ENCODE data around the gene SLC2A5. TPM values are rescaled to one million over a fixed set of nuclear protein-coding genes. Genes with fewer than 3 reads are reported as not detected.
"Not testable (repeated sequence)": the region's sequence is repeated elsewhere in the genome, so short reads cannot be mapped to it uniquely, and the experiment has no call there.

Gene SLC2A5
- total RNA-seq, 1 experiment from 2014 or later = 0.03 TPM

DNA sequence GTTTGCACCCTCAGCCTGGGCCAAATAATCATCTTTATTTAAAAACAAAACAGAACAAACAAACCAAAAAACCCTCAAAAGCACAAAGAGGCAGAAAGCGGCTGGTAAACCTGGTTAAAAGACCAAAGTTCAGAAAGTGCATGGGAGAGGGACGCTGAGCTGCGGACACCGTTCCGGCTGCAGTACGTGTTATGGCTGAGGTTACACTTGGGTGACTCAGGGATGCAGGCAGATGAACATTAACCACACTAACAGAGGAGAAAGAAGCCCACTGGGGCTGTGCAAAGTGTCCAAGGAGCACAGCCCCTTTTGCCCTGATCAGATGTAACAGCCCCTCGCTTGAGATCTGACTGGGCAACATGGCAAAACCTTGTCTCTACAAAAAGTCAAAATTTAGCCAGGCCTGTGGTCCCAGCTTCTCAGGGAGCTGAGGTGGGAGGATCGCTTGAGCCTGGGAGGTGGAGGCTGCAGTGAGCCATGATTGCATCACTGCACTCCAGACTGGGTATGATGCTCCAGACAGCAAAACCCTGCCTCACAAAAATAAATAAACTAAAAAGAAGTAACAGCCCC lies 31.1 kb upstream of the SLC2A5 start:
- no peaks in the 10 kb centered on the region for H3K27me3 ChIP-seq (ENCODE audit: control insufficient read depth, insufficient read depth, low read length)
- H3K36me3 ChIP-seq (replicated peaks; ENCODE audit: control insufficient read depth, insufficient read depth, low read length) = no peaks in the 10 kb centered on the region
- no peak overlapping the region for H3K4me3 ChIP-seq (ENCODE audit: insufficient read depth, low read depth, low read length)
- no peak for DNase-seq

DNA sequence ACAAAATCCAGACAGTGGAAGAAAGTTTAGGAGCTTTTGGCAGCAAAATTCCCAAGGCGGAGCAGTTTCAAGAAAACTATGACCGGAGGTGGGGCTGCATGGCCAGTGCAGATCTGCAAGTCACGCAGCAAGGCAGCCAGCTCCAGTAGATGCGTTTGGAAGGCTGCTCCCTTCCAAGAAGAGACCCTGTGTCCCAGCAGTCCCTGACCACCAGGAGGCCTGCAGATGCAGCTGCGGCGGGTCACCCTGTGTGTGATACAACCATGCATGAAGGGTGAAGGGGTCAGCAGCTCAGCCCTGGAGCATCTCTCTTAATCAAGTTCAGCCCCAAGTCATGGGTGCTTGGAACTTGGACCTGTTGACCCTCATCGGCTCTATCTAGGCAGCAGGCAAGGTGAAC lies 30.1 kb upstream of the SLC2A5 start:
- no peaks in the 10 kb centered on the region for H3K36me3 ChIP-seq (replicated peaks; ENCODE audit: control insufficient read depth, insufficient read depth, low read length)
- no peak overlapping the region for H3K4me3 ChIP-seq (ENCODE audit: insufficient read depth, low read depth, low read length)
- no peak for DNase-seq
- H3K27me3 ChIP-seq (ENCODE audit: control insufficient read depth, insufficient read depth, low read length) = no peaks in the 10 kb centered on the region

DNA sequence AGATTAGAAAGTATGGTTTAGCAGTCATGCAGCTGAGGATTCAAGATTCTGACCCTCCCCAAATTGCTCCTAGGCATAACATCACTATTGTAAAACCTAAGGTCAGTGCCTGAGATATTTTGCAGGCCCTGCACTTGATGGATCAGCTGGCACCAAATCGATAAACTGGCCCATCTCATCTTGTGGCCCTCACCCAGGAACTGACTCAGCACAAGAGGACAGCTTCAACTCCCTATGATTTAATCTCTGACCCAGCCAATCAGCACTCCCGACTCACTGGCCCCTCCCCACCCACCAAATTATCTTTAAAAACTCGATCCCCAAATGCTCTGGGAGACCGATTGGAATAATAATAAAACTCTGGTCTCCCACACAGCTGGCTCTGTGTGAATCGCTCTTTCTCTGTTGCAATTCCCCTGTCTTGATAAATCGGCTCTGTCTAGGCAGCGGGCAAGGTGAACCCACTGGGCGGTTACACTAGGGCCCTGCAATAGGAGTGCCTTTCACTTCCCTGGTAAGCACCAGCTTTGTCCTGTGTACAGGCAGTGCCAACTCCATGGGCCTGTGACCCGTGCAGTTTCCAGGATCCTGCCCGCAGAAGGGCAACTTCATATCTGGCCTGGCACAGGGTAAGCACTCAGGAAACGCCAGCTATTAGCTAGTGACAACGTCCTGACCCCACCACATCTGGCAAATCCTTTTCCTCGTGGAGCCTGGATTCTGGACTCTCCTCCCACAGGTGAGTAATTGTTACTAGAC lies 28.7 kb upstream of the SLC2A5 start:
- Histone ChIP-seq H3K4me3 (ENCODE audit: insufficient read depth, low read depth, low read length) (no peak overlapping the region), H3K36me3 (replicated peaks; ENCODE audit: control insufficient read depth, insufficient read depth, low read length) (no peaks in the 10 kb centered on the region), H3K27me3 (ENCODE audit: control insufficient read depth, insufficient read depth, low read length) (no peaks in the 10 kb centered on the region)
- DNase-seq = no peak

DNA sequence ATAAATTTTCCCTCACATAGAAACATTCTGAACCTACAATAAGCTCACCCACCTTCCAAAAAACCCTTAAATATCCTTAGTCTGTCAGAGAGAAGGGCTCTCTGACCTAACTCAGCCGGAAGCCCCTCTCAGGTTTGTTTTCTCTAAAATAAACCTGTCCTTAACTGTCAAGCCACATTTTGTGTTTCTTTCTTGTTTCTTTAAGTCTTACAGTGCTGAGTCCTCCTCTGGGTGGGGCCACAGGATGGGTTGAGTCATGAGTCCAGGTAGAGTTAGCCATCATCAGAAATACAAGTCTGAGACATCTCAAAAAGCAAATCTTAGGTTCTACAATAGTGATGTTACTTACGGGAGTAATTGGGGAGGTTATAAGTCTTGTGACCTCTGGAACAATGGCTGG lies 26.4 kb upstream of the SLC2A5 start:
- H3K36me3 ChIP-seq (replicated peaks; ENCODE audit: control insufficient read depth, insufficient read depth, low read length) = no peaks in the 10 kb centered on the region
- H3K27me3 ChIP-seq (ENCODE audit: control insufficient read depth, insufficient read depth, low read length) = no peaks in the 10 kb centered on the region
- DNase-seq = no peak
- H3K4me3 ChIP-seq (ENCODE audit: insufficient read depth, low read depth, low read length) = no peak overlapping the region

DNA sequence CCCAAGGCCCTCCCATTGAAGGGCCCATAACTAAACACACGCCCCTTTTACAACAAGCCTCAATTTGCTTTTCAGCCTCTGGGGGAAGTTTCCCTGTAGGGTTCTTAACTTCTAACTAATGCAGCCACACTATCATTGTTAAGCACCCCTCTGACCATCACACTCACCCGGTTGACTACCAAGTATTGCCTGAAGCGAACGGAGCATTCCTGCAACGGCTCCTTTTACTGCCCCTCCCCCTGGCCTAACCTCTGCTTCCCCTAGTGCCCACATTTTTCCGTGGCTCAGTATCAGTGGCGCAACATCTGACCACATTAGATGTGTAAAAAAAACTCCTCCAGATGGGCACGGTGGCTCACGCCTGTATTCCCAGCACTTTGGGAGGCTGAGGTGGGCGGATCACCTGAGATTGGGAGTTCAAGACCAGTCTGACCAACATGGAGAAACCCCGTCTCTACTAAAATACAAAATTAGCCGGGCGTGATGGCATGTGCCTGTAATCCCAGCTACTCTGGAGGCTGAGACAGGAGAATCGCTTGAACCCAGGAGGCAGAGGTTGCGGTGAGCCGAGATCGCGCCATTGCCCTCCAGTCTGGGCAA lies 24.7 kb upstream of the SLC2A5 start:
- not testable (repeated sequence) for H3K4me3 ChIP-seq (ENCODE audit: insufficient read depth, low read depth, low read length); H3K27me3 ChIP-seq (ENCODE audit: control insufficient read depth, insufficient read depth, low read length); DNase-seq; H3K36me3 ChIP-seq (replicated peaks; ENCODE audit: control insufficient read depth, insufficient read depth, low read length)

DNA sequence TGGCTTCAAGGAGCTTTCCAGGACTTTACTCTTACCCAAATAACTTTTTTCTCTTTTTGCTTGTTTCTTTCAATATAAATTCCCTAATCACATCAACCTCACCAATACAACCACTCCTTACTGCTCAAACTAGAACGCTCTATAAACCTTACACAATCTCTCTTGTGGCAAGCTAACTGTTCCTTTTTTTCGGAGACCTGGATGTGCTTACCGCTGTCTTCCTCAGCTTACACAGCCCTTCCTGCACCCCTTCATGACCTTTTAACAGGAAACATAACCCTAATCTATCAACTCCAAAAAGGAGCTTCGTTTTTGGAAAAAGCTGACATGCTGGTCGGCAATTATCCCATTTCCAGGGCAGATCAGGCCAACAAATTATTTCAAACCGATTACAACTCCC lies 24.1 kb upstream of the SLC2A5 start:
- Histone ChIP-seq H3K27me3 (ENCODE audit: control insufficient read depth, insufficient read depth, low read length) (no peaks in the 10 kb centered on the region), H3K4me3 (ENCODE audit: insufficient read depth, low read depth, low read length) (no peak overlapping the region), H3K36me3 (replicated peaks; ENCODE audit: control insufficient read depth, insufficient read depth, low read length) (no peaks in the 10 kb centered on the region)
- no peak for DNase-seq

DNA sequence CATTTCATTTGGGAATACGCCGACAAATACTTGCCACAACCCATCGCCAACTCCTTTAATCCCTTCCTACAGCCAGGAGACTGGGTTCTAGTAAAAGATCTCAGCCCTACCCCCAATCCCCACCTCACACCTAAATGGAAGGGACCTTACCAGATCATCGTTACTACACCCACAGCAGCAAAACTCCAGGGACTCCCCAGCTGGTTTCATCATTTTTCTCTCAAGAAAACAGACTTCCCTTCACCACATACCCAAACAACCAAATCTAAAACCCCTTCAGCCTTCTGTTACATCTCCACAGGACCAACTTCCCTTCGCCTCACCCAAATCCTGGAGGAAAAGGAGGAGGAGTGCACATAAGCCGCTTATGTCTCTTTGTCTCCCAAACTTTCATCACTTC lies 23.7 kb upstream of the SLC2A5 start:
- no peak for DNase-seq
- H3K36me3 ChIP-seq (replicated peaks; ENCODE audit: control insufficient read depth, insufficient read depth, low read length) = no peaks in the 10 kb centered on the region

DNA sequence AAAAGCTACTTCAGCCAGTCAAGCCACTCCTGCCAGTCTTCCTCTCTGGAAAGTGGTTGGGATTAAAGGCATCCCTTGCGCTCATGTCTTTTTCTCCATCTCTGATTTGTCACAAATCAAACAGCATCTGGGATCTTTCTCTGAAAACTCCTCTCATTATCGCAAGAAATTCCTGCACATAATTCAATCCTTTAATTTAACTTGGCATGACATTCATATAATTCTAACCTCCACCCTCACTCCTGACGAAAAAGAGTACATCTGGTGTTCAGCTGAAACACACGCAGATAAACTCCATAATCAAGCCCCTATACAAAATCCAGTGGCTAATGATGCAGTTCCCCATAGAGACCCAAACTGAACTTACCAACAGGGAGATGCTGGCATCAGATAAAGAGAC lies 19.4 kb upstream of the SLC2A5 start:
- Histone ChIP-seq H3K36me3 (replicated peaks; ENCODE audit: control insufficient read depth, insufficient read depth, low read length) (no peaks in the 10 kb centered on the region), H3K4me3 (ENCODE audit: insufficient read depth, low read depth, low read length) (no peak overlapping the region), H3K27me3 (ENCODE audit: control insufficient read depth, insufficient read depth, low read length) (no peaks in the 10 kb centered on the region)
- no peak for DNase-seq

More for the DNA sequence above, 23.7 kb upstream of the SLC2A5 start:
- no peak overlapping the region for H3K4me3 ChIP-seq (ENCODE audit: insufficient read depth, low read depth, low read length)
- H3K27me3 ChIP-seq (ENCODE audit: control insufficient read depth, insufficient read depth, low read length) = no peaks in the 10 kb centered on the region

DNA sequence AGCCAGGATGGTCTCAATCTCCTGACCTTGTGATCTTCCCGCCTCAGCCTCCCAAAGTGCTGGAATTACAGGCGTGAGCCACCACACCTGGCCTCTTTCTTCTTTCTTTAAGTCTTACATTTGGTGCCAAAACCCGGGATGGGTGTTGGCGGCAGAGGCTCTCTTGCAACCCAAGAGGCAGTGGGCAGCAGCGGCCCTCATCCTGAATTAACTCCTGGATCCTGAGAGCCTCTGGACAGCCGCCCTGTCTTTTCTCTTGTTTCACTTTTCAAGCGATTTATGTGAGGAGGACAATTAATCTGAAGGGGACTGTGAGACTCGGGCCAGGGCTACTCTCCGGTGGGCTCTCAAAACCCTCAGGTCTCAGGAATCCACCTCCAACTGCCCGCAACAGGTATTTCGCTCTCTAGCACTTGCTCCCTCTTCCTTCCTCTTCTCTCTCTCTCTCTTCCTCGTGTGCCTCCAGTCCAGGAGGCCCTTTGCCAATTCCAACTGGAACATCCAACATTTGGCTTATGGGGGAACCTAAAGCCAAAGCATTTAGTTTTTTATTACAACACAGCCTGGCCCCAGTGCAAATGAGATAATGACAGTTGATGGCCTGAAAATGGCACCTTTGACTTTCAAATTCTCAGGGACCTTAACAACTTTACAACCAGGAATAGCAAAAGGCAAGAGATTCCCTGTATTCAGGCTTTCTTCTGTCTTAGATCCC lies 18.1 kb upstream of the SLC2A5 start:
- DNase-seq = no peak
- H3K27me3 ChIP-seq (ENCODE audit: control insufficient read depth, insufficient read depth, low read length) = no peaks in the 10 kb centered on the region
- no peak overlapping the region for H3K4me3 ChIP-seq (ENCODE audit: insufficient read depth, low read depth, low read length)

DNA sequence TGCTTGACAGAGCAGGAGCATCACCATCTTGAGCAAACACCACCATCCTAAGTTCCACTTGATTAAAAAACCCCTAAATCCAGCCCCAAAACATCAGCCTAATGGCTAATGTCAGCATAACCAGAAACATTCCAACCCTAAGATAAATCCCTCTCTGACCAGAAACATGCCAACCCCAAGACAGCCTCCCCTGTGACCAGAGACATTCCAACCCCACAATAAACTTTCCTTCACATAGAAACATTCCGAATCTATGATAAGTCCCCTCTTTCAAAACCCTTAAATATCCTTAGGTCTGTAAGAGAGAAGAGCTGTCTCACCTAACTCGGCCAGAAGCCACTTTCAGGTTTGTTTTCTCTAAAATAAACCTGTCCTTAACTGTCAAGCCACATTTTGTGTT lies 17.4 kb upstream of the SLC2A5 start:
- H3K36me3 ChIP-seq (replicated peaks; ENCODE audit: control insufficient read depth, insufficient read depth, low read length) = no peaks in the 10 kb centered on the region
- no peak overlapping the region for H3K4me3 ChIP-seq (ENCODE audit: insufficient read depth, low read depth, low read length)
- no peaks in the 10 kb centered on the region for H3K27me3 ChIP-seq (ENCODE audit: control insufficient read depth, insufficient read depth, low read length)
- no peak for DNase-seq

More for the DNA sequence above, 18.1 kb upstream of the SLC2A5 start:
- H3K36me3 ChIP-seq (replicated peaks; ENCODE audit: control insufficient read depth, insufficient read depth, low read length) = no peaks in the 10 kb centered on the region

DNA sequence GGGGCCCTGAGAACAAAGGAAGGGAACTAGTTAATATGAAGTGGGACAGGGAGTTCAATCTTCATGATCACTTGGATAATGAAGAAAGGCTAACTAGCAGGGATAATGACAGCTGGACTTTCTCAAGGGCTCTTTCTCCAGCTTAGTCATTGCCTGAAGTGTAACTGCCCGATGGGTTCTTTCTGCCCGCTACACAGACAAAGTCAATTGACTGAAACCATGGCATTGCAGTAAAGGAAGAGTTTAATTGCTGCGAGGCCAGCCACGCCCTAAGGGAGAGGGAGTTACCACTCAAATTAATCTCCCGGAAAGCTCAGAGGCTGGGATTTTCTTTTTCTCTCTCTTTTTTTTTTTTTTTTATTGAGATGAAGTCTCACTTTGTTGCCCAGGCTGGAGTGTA lies 16.6 kb upstream of the SLC2A5 start:
- no peaks in the 10 kb centered on the region for H3K36me3 ChIP-seq (replicated peaks; ENCODE audit: control insufficient read depth, insufficient read depth, low read length)
- no peak overlapping the region for H3K4me3 ChIP-seq (ENCODE audit: insufficient read depth, low read depth, low read length)
- H3K27me3 ChIP-seq (ENCODE audit: control insufficient read depth, insufficient read depth, low read length) = no peaks in the 10 kb centered on the region
- DNase-seq = no peak

DNA sequence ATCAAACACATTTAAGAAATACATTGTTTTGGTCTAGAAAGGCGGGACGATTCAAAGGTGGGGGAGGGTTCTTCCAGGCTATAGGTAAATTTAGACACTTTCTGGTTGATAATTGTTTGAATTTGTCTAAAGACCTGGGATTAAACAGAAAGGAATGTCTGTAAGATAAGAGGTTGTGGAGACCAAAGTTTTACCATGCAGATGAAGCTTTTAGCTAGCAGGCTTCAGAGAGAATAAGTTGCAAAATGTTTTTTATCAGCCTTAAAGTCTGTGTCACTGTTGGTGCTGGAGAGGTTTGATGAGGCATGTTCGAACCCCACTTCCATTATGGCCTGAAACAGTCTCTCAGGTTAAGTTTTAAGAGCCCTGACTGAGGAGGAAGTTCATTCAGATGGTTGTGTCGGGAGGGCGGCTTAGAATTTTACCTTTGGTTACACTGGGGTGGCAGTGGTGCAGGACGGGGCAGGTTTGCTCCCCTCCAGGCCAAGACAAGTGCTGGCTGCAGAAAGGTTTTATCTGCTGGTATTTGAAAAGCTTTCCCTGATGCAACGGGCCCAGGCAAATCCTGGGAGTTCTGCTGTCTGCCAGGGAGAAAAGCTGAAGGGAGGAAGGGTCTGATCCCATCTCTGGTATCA lies 16.0 kb upstream of the SLC2A5 start:
- Histone ChIP-seq H3K27me3 (ENCODE audit: control insufficient read depth, insufficient read depth, low read length) (no peaks in the 10 kb centered on the region), H3K4me3 (ENCODE audit: insufficient read depth, low read depth, low read length) (no peak overlapping the region), H3K36me3 (replicated peaks; ENCODE audit: control insufficient read depth, insufficient read depth, low read length) (no peaks in the 10 kb centered on the region)
- DNase-seq = no peak

DNA sequence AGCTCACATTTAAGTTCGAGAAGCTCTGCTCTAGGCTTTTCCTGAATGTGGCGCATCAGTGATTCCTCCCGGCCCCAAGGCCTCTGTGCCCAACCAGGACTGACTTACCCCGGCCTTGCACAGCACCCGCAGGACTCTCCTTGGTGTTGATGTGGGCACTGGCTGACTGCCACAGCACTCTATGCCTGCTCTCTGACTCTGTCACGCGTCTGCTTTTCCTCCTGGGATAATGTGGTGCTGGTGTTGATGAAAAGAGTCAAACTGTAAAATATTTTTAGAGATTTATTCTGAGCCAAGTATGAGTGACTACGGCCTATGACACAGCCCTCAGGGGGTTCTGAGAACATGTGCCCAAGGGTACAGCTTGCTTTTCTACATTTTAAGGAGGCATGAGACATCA lies 15.5 kb upstream of the SLC2A5 start:
- no peak overlapping the region for H3K4me3 ChIP-seq (ENCODE audit: insufficient read depth, low read depth, low read length)
- H3K27me3 ChIP-seq (ENCODE audit: control insufficient read depth, insufficient read depth, low read length) = no peaks in the 10 kb centered on the region
- H3K36me3 ChIP-seq (replicated peaks; ENCODE audit: control insufficient read depth, insufficient read depth, low read length) = no peaks in the 10 kb centered on the region
- no peak for DNase-seq

DNA sequence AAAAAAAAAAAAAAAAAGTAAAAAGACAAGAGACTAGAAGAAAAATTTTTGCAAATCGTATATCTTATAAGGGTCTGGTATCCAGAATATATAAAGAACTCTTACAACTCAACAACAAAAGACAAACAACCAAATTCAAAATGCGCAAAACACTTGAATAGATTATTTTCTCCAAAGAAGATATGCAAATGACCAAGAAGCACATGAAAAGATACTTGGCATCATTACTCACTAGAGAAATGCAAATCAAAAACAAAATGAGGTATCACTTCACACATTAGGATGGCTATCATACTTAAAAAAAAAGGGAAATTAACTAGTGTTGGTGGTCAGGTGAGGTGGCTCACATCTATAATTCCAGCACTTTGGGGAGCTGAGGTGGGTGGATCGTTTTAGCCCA lies 12.0 kb upstream of the SLC2A5 start:
- DNase-seq = no peak
- Histone ChIP-seq H3K36me3 (replicated peaks; ENCODE audit: control insufficient read depth, insufficient read depth, low read length) (no peaks in the 10 kb centered on the region), H3K27me3 (ENCODE audit: control insufficient read depth, insufficient read depth, low read length) (no peaks in the 10 kb centered on the region), H3K4me3 (ENCODE audit: insufficient read depth, low read depth, low read length) (no peak overlapping the region)
